Brain pericyte (primary cell): ENCODE data around the gene DDX59.

Source experiments
- DNase-seq: peaks from one replicate; pipeline ENCODE4 v3.0.0-alpha.2; 2012; ENCODE audit warnings: low read depth, low spot score

The DDX59 gene

GRCh38 chr1:200669314-200670241 is at the start of gene DDX59:
DDX59 (minus strand) TSS chr1:200669907; CDS start chr1:200666740, 3,167 bp downstream.
- DNase-seq: peak; percentile 87

GRCh38 chr1:200714504-200715187 is 44.9 kb upstream of the DDX59 start:
- DNase-seq: no peak

- no peak for DNase-seq
These were observed 40.5 kb upstream of the DDX59 start for GRCh38 chr1:200710166-200710565.

- no peak for DNase-seq
These were observed 39.1 kb upstream of the DDX59 start for GRCh38 chr1:200708769-200709168.

- no peak for DNase-seq
These were observed 38.5 kb upstream of the DDX59 start for GRCh38 chr1:200708161-200708560.

GRCh38 chr1:200707116-200707515 is 37.4 kb upstream of the DDX59 start:
- no peak for DNase-seq

GRCh38 chr1:200706111-200706814 is 36.6 kb upstream of the DDX59 start:
- no peak for DNase-seq

GRCh38 chr1:200704986-200705500 is 35.3 kb upstream of the DDX59 start:
- DNase-seq: no peak

- peak; percentile 66 for DNase-seq
These were observed 30.2 kb upstream of the DDX59 start for GRCh38 chr1:200699871-200700270.

- no peak for DNase-seq
These were observed 25.0 kb upstream of the DDX59 start for GRCh38 chr1:200694738-200695137.

GRCh38 chr1:200693327-200693726 is 23.6 kb upstream of the DDX59 start:
- no peak for DNase-seq

- no peak for DNase-seq
These were observed 22.6 kb upstream of the DDX59 start for GRCh38 chr1:200692316-200692715.

GRCh38 chr1:200686620-200687019 is 16.9 kb upstream of the DDX59 start:
- no peak for DNase-seq

- no peak for DNase-seq
These were observed 14.3 kb upstream of the DDX59 start for GRCh38 chr1:200684015-200684414.

- DNase-seq: no peak
These were observed 13.6 kb upstream of the DDX59 start for GRCh38 chr1:200683298-200683697.

- DNase-seq: no peak
These were observed 11.5 kb upstream of the DDX59 start for GRCh38 chr1:200681231-200681630.

- no peak for DNase-seq
These were observed 7.1 kb upstream of the DDX59 start for GRCh38 chr1:200676829-200677228.

GRCh38 chr1:200675588-200675852 is 5.8 kb upstream of the DDX59 start:
- no peak for DNase-seq

GRCh38 chr1:200674838-200675587 is 5.3 kb upstream of the DDX59 start:
- DNase-seq: no peak

GRCh38 chr1:200673952-200674823 is 4.5 kb upstream of the DDX59 start:
- DNase-seq: no peak
